Brain microvascular endothelial cell (primary cell): Measurements from ENCODE around the gene TSPYL2.
A peak's percentile ranks its signal among the peaks of the same experiment; 100 is the strongest.

Experiments used
- DNase-seq: peaks from one replicate; pipeline ENCODE4 v3.0.0-alpha.2; 2020
- H3K27ac ChIP-seq: fragments of 250-450 bp; sonication (Bioruptor Pico); 2 replicates; pipeline ENCODE4 v1.5.1; 2020; ENCODE audit warnings: mild to moderate bottlenecking, moderate library complexity
- H3K27me3 ChIP-seq: fragments of 250-450 bp; sonication (Bioruptor Pico); replicated peaks from 2 replicates; pipeline ENCODE4 v1.5.1; 2020; ENCODE audit warnings: mild to moderate bottlenecking
- H3K36me3 ChIP-seq: fragments of 250-450 bp; sonication (Bioruptor Pico); replicated peaks from 2 replicates; pipeline ENCODE4 v1.5.1; 2020; ENCODE audit warnings: mild to moderate bottlenecking
- H3K4me3 ChIP-seq: 2 replicates; pipeline ENCODE4 v1.5.1; 2011; ENCODE audit warnings: low read depth, mild to moderate bottlenecking, control low read depth, low read length, moderate library complexity
- CTCF ChIP-seq: IDR thresholded peaks from 2 replicates; pipeline ENCODE4 v1.5.1; 2011; ENCODE audit warnings: low read depth, mild to moderate bottlenecking, moderate library complexity, low read length, control low read depth, inconsistent platforms; ENCODE audit errors: missing control alignments
- in situ Hi-C: cut with HindIII; loops from 2 replicates; pipeline ENCODE4 v1.10.0; 2017; ENCODE audit warnings: low sequenced_read_pairs, low pct_ligation_motif_present

Gene TSPYL2

GRCh38 chrX:53048169-53049126 is 33.7 kb upstream of the TSPYL2 start, which contains the start of gene GPR173:
Gene GPR173, plus strand, starts transcription at chrX:53048789. Its CDS starts 27,833 bp downstream, at chrX:53076622.
- no peaks in the 10 kb centered on the region for H3K36me3 ChIP-seq
- peak; percentile 43 for DNase-seq
- no peak for TF ChIP-seq CTCF
- H3K4me3 ChIP-seq: peak within 1 kb of the TSS; percentile 67
- H3K27ac ChIP-seq: peak within 1 kb of the TSS; percentile 58
- no peaks in the 10 kb centered on the region for H3K27me3 ChIP-seq
- in situ Hi-C loops: no loop called here

- no peak for TF ChIP-seq CTCF
- DNase-seq: no peak
- in situ Hi-C loops: no loop called here
- Histone ChIP-seq H3K36me3 (no peaks in the 10 kb centered on the region), H3K27ac (no peak overlapping the region), H3K27me3 (no peaks in the 10 kb centered on the region), H3K4me3 (peak overlapping the region; percentile 67)
These were observed 33.0 kb upstream of the TSPYL2 start for GRCh38 chrX:53049127-53049517.

- in situ Hi-C loops: no loop called here
- TF ChIP-seq CTCF: no peak
These were observed 31.3 kb upstream of the TSPYL2 start for GRCh38 chrX:53050841-53051240.

GRCh38 chrX:53055244-53055849 is 26.8 kb upstream of the TSPYL2 start:
- H3K27ac ChIP-seq: no peak overlapping the region
- no peaks in the 10 kb centered on the region for H3K27me3 ChIP-seq
- DNase-seq: no peak
- H3K36me3 ChIP-seq: no peaks in the 10 kb centered on the region
- H3K4me3 ChIP-seq: no peak overlapping the region
- in situ Hi-C loops: no loop called here
- TF ChIP-seq CTCF: no peak

More at GRCh38 chrX:53050841-53051240, 31.3 kb upstream of the TSPYL2 start:
- Histone ChIP-seq H3K27me3 (no peaks in the 10 kb centered on the region), H3K36me3 (no peaks in the 10 kb centered on the region), H3K4me3 (no peak overlapping the region), H3K27ac (no peak overlapping the region)
- DNase-seq: no peak

GRCh38 chrX:53056292-53056691 is 25.9 kb upstream of the TSPYL2 start:
- no peak for TF ChIP-seq CTCF
- no peaks in the 10 kb centered on the region for H3K27me3 ChIP-seq
- H3K27ac ChIP-seq: no peak overlapping the region
- DNase-seq: no peak
- in situ Hi-C loops: no loop called here
- no peaks in the 10 kb centered on the region for H3K36me3 ChIP-seq
- H3K4me3 ChIP-seq: no peak overlapping the region
